GM18511 (cell line): ENCODE data around the gene COL4A2.

Experiments
- ATAC-seq: cut with Tn5 transposase; IDR thresholded peaks from one replicate; pipeline ENCODE4 v1.9.1; 2021; ENCODE audit warnings: mild to moderate bottlenecking, moderate library complexity; ENCODE audit not compliant: unreplicated experiment

The COL4A2 gene

GRCh38 chr13:110413676-110414040 is 106.6 kb downstream of the COL4A2 start:
- ATAC-seq, result no peak

DNA sequence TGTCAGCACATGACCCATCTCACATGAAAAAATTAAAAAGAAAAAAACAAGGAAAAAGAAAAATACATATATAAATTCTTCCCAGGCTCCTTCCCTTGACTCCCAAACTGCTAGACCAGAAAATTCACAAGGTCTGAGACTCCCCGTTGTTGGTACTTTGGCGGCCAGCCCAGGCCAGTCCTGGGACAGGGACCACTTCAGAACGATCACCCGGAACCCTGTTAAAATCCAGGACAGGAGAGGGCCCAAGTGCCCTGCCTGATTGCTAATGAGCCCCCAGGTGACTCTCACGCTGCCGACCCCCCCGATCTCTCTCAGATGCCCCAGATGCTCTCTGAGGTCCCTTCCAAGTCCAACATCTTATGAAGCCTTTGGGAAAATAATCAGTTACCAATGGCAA is 107.2 kb downstream of the COL4A2 start:
- no peak for ATAC-seq

DNA sequence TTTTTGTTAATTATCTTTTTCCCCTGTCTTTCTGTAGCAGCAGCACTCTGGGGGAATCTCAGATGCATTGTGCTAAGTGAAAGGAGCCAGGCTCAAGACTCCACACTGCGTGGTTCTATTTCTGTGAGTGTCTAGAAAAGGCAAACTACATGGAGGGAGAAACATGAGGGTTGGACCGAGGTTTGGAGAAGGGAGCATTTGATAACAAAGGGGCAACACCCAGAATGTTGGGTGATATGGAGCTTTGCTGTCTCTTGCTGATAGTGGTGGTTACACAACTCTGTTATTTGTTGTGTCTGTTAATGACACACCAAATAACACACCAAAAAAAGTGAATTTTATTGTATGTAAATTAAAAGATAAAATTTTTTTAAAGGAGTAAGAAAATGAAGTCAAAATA is 107.8 kb downstream of the COL4A2 start:
- ATAC-seq, result no peak

- no peak for ATAC-seq
Observed at GRCh38 chr13:110415669-110416068, 108.6 kb downstream of the COL4A2 start.

DNA sequence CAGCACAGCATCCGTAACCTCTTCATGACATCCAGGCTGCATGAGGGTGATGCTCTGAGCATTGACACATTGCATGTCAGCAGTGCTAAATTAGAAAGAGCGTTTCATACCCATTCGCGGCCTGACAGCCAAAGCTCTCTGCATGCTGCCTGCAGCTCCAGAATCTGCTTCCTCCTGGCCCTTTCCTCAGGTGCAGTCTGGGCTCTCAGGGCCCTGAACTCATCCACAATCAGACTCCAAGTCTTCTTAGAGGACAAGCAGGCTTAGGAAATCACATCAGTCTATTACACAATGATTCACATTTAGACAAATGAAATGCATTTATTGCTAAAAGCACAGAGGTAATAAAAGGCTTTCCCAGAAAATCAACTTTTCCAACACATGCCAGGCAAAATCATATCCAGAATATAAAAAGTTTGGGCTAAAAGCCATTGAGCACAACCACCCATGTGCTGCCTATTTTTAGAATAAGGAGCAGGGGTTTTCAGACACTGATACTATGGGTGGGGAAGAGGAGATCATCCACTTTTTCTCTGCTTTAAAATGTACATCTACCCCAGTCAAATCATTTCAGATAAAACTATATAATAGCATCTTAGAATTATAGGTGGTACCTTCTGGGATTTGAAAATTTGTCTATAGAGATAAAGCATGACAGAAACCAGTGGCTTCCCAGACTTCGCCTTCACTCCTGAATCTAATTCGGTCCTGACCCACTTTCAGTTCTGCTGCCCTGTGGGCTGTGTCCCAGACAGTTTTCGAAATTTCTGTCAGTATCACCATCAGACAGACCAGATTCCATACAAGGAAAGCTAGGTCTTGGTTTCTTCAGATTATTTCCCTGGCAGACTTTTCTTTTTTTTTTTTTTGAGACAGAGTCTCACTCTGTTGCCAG is 109.3 kb downstream of the COL4A2 start:
- ATAC-seq, result no peak

- peak; percentile 9 for ATAC-seq
Observed at GRCh38 chr13:110418944-110419343, 111.9 kb downstream of the COL4A2 start.

DNA sequence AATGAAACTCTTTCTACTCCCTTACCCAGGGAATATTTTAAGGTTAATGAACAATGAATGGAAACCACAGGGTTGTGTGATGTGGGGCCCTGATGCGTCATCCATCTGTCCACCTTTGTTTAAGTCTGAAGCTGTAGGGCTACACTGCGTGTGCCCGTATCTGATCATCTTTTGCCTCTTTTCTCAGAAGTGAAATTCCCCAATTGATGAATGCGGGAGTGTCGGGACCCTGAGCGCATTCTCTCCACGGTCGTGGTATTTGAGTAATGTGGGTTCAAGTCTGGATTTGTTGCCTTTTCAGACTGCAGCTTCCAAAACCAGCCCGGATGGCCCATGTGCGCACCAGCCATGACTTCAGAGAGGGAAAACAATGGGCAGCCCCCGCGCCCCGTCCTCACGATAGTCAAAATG is 112.3 kb downstream of the COL4A2 start:
- peak; percentile 57 for ATAC-seq

DNA sequence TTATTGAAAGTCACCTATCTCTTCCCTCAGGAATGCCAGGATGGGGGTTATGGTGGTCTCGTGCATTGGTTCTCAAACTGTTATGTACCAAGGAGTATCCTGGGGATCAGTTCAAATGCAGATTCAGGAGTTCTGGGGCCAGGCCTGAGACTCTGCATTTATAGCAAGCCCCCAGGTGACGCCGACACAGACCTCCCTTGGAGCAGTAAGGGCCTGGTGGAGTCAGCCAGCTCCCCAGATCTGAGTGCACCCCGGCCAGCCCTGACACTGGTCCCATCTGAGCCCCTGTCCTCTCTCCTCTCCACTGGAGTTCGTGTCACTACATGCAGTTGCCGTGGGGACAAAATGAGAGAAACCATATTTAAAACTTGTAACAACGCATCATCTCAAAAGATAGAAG is 112.9 kb downstream of the COL4A2 start:
- ATAC-seq, result no peak

- no peak for ATAC-seq
Observed at GRCh38 chr13:110420626-110421025, 113.5 kb downstream of the COL4A2 start.

DNA sequence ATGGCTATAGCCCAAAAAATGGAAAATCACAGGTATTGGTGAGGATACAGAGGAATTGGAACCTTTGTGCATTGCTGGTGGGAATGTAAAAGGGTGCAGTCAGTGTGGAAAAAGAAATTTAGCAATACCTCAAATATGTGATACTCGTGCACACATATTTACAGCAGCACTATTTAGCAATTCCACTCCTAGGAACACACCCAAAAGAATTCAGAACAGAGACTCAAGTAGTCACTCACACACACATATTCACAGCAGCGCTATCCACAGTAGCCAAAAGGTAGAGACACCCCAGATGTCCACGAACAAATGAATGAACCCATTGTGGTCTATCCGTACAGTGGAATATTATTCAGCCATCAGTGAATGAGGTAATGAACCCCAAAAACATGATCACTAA is 114.0 kb downstream of the COL4A2 start:
- ATAC-seq, result no peak

DNA sequence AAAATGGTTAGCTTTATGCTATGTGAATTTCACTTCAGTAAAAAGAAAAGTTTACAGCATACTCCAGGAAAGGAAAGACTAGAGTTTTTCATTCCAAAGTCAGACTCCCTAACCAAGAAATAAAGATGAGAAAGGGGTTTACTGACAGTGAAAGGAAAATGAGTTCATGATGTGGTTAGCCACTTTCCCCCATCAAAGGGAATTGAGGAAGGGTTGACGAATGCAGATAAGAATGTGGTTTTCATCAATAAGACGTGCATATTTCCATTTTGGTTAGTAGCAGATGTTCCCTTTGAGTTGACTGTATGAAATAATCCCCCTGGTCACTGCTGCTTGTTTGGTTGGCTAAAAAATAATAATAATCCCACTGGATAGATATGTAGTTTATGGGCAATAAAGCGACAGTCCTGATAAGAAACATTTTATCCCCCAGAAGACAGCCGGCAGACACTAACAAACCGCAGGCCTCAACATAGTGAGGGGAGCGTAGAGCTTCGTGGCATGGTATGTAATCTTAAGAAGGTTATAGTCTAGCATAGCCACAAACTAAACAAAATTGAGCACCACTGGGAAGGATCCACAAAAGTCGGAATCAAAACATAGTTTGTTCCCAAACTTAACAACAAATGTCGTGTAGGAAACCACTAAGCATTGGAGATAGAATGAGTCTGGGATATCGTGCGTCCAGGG is 114.8 kb downstream of the COL4A2 start:
- no peak for ATAC-seq

GRCh38 chr13:110422913-110423688 is 116.0 kb downstream of the COL4A2 start:
- no peak for ATAC-seq

DNA sequence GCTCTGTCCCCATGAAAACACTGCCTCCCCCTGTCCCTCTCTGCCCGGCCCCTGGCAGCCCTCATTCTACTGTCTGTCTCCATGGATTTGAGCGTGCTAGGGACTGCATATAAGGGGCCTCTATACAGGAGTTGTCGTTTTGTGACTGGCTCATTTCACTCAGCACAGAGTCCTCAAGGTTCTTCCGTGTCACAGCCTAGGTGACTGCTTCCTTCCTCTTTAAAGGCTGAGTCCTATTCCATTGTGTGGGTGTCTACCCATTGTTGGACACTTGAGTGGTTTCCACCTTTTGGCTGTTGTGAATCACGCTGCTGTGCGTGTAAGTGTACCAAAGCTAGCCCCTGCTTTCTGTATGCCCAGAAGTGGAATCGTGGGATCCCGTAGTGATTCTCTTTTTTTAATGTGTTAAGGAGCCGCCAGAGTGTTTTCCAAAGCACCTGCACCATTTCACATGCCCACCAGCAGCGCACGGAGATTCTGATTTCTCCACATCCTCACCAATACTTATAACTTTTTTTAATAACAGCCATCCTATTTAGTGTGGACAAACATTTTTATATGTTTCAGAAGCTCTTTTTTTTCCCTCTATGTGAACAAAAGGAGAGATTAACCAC is 116.7 kb downstream of the COL4A2 start:
- no peak for ATAC-seq

DNA sequence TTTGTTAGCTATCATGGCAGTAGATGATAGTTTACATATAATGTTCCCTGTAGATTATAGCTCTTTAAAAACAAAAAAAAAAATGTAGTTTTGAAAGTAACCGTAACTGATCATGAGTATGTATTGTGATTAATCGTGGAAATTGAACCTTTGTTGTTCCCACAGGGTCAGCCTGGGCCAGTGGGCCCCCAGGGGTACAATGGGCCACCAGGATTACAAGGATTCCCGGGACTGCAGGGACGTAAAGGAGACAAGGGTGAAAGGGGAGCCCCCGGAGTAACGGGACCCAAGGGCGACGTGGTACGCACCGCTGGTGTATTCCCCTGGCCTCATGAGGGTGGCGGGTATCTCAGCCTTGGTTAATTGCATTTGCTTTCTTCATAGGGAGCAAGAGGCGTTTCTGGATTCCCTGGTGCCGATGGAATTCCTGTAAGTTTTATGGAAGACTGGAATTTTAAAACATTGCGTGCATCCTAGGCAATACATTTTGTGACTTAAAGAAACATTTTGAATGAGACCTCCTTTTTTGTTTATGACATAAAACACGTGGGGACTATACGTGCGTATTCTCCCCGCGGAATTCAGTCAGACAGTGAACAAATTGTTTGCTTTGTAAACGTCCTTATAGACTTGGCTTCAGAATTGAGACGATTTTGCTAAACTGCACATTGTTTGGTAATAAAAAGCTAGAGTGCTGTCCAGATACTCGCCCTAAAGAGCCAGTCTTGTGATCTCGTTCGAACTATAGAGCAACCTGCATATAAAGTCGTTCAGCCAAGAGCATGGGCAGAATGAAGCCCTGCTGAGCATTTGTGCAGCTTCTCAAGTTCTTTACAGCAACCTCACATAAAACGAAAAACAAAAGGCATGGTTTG is 117.7 kb downstream of the COL4A2 start:
- ATAC-seq, result no peak

DNA sequence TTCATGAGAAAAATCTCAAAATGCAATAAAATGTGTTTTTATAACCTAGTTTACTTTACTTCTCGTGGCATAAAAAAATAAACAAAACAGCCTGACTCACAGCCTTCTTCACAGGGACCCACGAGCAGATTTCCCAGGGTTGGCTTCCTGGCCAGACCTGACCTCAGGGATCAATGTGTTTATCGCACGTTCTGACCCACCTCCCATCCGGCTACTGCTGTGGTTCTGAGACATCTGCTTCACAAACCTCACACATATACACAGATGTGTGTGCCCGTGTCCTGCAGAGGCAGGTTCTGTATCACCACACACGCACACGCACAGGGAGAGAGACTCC is 118.3 kb downstream of the COL4A2 start:
- no peak for ATAC-seq

DNA sequence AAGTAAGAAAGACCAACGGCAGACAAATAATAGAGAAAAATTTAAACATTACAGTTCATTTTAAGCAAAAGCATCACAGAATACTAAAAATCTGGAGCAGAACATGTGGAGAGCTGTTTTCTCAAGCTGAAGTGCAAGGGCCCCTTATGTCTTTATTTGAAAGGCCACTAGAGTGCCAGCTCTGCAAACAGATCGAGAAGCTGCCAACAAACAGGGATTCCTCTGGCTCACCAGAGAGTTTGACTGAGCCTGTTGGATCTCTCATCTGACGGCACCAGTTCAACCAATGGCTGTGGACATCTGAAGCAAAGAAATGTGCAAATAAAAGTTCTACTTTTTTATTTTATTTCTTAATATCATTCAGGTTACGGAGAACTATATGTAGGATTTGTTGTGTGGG is 119.7 kb downstream of the COL4A2 start:
- no peak for ATAC-seq

- no peak for ATAC-seq
Observed at GRCh38 chr13:110428313-110428712, 121.2 kb downstream of the COL4A2 start.

GRCh38 chr13:110430391-110431336 is 123.6 kb downstream of the COL4A2 start:
- no peak for ATAC-seq
